Keratinocyte (primary cell): ENCODE measurements around the gene CCL20. TPM values are rescaled to one million over a fixed set of nuclear protein-coding genes. Genes with fewer than 3 reads are reported as not detected.
A peak's percentile ranks its signal among the peaks of the same experiment; 100 is the strongest.

Experiments used
- DNase-seq: peaks from one replicate; pipeline ENCODE4 v3.0.0-alpha.2; 2011; ENCODE audit warnings: low read depth, missing footprints, low spot score
- FAIRE-seq: peaks from 2 replicates; lab custom pipeline; 2011; peaks lifted over from hg19 to GRCh38; lab: Jason Lieb, UNC
- H2AFZ ChIP-seq: 2 replicates; pipeline ENCODE4 v1.6.0; 2012; ENCODE audit warnings: low read length, control low read depth, inconsistent platforms; ENCODE audit not compliant: control insufficient read depth
- H3K27ac ChIP-seq: 2 replicates; pipeline ENCODE4 v1.5.1; 2011; ENCODE audit warnings: low read length; ENCODE audit not compliant: control insufficient read depth, insufficient read depth
- H3K27me3 ChIP-seq: 3 replicates; pipeline ENCODE4 v1.6.0; 2011; ENCODE audit warnings: low read length; ENCODE audit not compliant: control insufficient read depth, insufficient read depth; ENCODE audit errors: extremely low read depth
- H3K36me3 ChIP-seq, 2 experiments: 2 replicates in 1 of 2; 3 replicates in 1 of 2; pipeline ENCODE4 v1.5.1; 2011; ENCODE audit warnings: low read length in 2 of 2, mild to moderate bottlenecking in 1 of 2; ENCODE audit not compliant: control insufficient read depth in 2 of 2, insufficient read depth in 2 of 2; ENCODE audit errors: extremely low read depth in 1 of 2
- H3K4me1 ChIP-seq: 3 replicates; pipeline ENCODE4 v1.5.1; 2011; ENCODE audit warnings: low read length; ENCODE audit not compliant: control insufficient read depth, insufficient read depth; ENCODE audit errors: extremely low read depth
- H3K4me2 ChIP-seq: 3 replicates; pipeline ENCODE4 v1.6.0; 2011; ENCODE audit warnings: low read depth, low read length; ENCODE audit not compliant: control insufficient read depth, insufficient read depth; ENCODE audit errors: extremely low read depth
- H3K4me3 ChIP-seq, 3 experiments: fragments of 200-600 bp in 1 of 3; sonication (generic) in 1 of 3; 2 replicates in 2 of 3; 3 replicates in 1 of 3; pipeline ENCODE4 v1.5.1; 2011 to 2016; ENCODE audit warnings: low read length in 3 of 3, mild to moderate bottlenecking in 3 of 3, control low read depth in 2 of 3, inconsistent platforms in 1 of 3, low read depth in 1 of 3, mixed read lengths in 1 of 3, mixed run types in 1 of 3, moderate library complexity in 1 of 3; ENCODE audit not compliant: control insufficient read depth in 2 of 3, insufficient read depth in 2 of 3; ENCODE audit errors: extremely low read depth in 1 of 3
- H3K79me2 ChIP-seq: 2 replicates; pipeline ENCODE4 v1.6.0; 2012; ENCODE audit warnings: low read length; ENCODE audit not compliant: control insufficient read depth, insufficient read depth
- H3K9ac ChIP-seq: 3 replicates; pipeline ENCODE4 v1.6.0; 2011; ENCODE audit warnings: low read length; ENCODE audit not compliant: control insufficient read depth, insufficient read depth; ENCODE audit errors: extremely low read depth
- H3K9me1 ChIP-seq: 3 replicates; pipeline ENCODE4 v1.6.0; 2011; ENCODE audit warnings: low read length; ENCODE audit not compliant: control insufficient read depth, insufficient read depth; ENCODE audit errors: extremely low read depth
- H3K9me3 ChIP-seq: 2 replicates; pipeline ENCODE4 v1.5.1; 2012; ENCODE audit warnings: low read depth, low read length; ENCODE audit not compliant: control insufficient read depth
- H4K20me1 ChIP-seq: 3 replicates; pipeline ENCODE4 v1.6.0; 2011; ENCODE audit warnings: low read length; ENCODE audit not compliant: control insufficient read depth, insufficient read depth; ENCODE audit errors: extremely low read depth
- EZH2 ChIP-seq: IDR thresholded peaks from one replicate; pipeline ENCODE4 v1.6.1; 2012; ENCODE audit warnings: inconsistent platforms, mild to moderate bottlenecking, low read length, moderate library complexity
- dilution Hi-C: fragments of 300-500 bp; cut with MboI; formaldehyde crosslinking; loops from one replicate; pipeline ENCODE4 v1.7.0; 2020; ENCODE audit warnings: low sequenced_read_pairs; ENCODE audit not compliant: extremely low pct_ligation_motif_present
- polyA plus RNA-seq, 5 experiments: library from polyadenylated mRNA; depleted of rRNA in 3 of 5; stranded (reverse) in 3 of 5; stranded (forward) in 1 of 5; unstranded in 1 of 5; fragments of >200 nt; gene quantifications; 1 replicate in 1 of 5; 2 replicates in 3 of 5; 3 replicates in 1 of 5; pipeline versions ENCODE4 v1.2.1 to v1.2.3, GENCODE V29; 2011 to 2012; ENCODE audit warnings: missing spikeins in 2 of 5, low read depth in 1 of 5, low replicate concordance in 1 of 5
- TF ChIP-seq, protein P1 (sequence below), 3 experiments: IDR thresholded peaks in 1 of 3; conservative IDR thresholded peaks in 1 of 3; optimal IDR thresholded peaks in 1 of 3; 2 replicates in 2 of 3; 3 replicates in 1 of 3; pipeline versions ENCODE3 to v1.5.1; 2011; ENCODE audit warnings: low read length in 3 of 3, mild to moderate bottlenecking in 3 of 3, moderate library complexity in 2 of 3, control low read depth in 1 of 3, inconsistent platforms in 1 of 3; ENCODE audit not compliant: insufficient read depth in 2 of 3; ENCODE audit errors: extremely low read depth in 1 of 3

Gene CCL20
- polyA plus RNA-seq, 1 donor (not counting 4 experiments of a cell fraction or from before 2014, with no cell fraction given): 5.2 TPM

DNA sequence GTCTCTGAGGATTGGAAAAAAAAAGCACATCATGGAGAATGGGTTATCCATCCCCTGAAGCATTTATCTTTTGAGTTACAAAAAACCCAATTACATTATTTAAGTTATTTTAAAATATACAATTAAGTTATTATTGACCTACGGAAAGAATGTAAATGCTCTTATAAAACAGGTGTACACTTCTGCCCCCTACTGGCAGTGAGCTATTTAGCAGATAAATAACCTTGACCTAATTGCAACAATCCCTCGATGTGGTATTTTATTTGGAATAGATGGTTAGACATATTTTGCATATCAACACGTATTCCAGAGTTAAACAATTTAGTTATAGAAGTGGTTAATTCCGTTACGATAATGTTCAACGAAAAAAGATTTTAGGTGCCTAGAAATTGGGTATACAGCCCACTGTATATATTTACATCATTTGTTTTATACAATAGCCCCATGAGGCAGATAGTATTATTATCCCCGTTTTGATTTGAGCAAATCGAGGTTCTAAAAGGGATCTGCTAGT is 48.6 kb downstream of the CCL20 start:
- peak overlapping the region; percentile 64 for H3K4me2 ChIP-seq

DNA sequence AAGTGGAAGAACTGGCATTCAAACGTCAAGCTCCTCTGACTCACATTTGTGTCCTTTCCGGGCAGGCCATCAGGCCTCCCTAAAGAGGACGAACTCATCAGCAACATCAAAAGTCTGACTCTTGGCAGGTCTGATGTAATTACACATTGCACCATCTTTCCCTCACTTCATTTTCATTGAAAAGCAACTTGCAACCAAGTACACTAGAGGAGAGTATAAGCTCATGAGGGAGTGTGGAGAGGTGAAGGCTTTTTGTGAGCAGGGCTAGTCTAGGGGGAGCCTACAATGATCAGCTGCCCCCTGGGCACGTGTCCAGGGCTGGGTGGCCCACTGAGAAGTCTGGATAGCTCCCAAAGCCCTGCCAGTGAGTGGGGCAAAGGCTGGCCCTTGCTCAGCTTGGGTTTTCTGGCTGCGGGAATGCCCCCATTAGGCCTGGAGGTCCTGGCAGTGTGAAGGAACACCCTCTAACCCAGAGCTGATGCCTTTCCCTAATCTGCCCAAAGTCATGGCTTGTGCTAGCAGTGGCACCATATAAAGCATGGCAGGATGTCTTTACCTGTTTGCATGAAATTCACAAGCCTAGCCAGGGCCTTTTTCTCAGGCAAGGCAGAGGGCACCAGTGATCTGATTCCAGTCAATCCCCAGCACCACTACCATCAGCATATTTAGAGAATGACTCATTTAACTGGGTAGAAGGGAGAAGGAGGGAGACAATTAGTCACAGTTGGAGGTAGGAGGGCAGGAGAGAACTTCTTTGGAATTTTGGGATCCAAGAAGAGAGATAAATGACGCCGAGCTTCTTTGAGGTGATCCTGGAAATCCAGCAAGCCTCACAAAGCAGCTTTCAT is 49.3 kb downstream of the CCL20 start:
- FAIRE-seq (peak; percentile 88), DNase-seq (peak; percentile 75)
- Histone ChIP-seq H3K9me1 (no peaks in the 10 kb centered on the region), H2AFZ (peak overlapping the region; percentile 43), H3K4me1 (peaks cover 36% of the 10 kb centered on the region), H3K36me3 (no peaks in the 10 kb centered on the region), H3K79me2 (no peaks in the 10 kb centered on the region), H3K9ac (no peak overlapping the region), H3K4me3 (no peak overlapping the region), H3K9me3 (no peaks in the 10 kb centered on the region), H3K4me2 (peak overlapping the region; percentile 64), H3K27me3 (no peaks in the 10 kb centered on the region), H4K20me1 (no peaks in the 10 kb centered on the region), H3K27ac (peak overlapping the region; percentile 76)
- dilution Hi-C loops: no loop called here
- TF ChIP-seq EZH2: no peak
- TF ChIP-seq, protein P1, sequence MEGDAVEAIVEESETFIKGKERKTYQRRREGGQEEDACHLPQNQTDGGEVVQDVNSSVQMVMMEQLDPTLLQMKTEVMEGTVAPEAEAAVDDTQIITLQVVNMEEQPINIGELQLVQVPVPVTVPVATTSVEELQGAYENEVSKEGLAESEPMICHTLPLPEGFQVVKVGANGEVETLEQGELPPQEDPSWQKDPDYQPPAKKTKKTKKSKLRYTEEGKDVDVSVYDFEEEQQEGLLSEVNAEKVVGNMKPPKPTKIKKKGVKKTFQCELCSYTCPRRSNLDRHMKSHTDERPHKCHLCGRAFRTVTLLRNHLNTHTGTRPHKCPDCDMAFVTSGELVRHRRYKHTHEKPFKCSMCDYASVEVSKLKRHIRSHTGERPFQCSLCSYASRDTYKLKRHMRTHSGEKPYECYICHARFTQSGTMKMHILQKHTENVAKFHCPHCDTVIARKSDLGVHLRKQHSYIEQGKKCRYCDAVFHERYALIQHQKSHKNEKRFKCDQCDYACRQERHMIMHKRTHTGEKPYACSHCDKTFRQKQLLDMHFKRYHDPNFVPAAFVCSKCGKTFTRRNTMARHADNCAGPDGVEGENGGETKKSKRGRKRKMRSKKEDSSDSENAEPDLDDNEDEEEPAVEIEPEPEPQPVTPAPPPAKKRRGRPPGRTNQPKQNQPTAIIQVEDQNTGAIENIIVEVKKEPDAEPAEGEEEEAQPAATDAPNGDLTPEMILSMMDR (optimal IDR thresholded peaks at IDR 0.05 in 1 of 3, IDR thresholded peaks at IDR 0.05 in 1 of 3, conservative IDR thresholded peaks at IDR 0.05 in 1 of 3; ENCODE audit: extremely low read depth in 1 of 3, insufficient read depth in 2 of 3, low read length in 3 of 3): peak; percentile 28 to 64 (median 43)

More for the DNA sequence above, 48.6 kb downstream of the CCL20 start:
- H3K9me1 ChIP-seq: no peaks in the 10 kb centered on the region
- dilution Hi-C loops: no loop called here
- H3K36me3 ChIP-seq: no peaks in the 10 kb centered on the region
- H3K79me2 ChIP-seq: no peaks in the 10 kb centered on the region
- no peak overlapping the region for H3K27ac ChIP-seq
- no peaks in the 10 kb centered on the region for H3K9me3 ChIP-seq
- FAIRE-seq (peak; percentile 13), DNase-seq (peak; percentile 50)
- TF ChIP-seq, protein P1 (optimal IDR thresholded peaks at IDR 0.05 in 1 of 3, IDR thresholded peaks at IDR 0.05 in 1 of 3, conservative IDR thresholded peaks at IDR 0.05 in 1 of 3; ENCODE audit: extremely low read depth in 1 of 3, insufficient read depth in 2 of 3, low read length in 3 of 3): peak in 2 of 3 experiments; percentile 48 to 50
- TF ChIP-seq EZH2: no peak
- H3K9ac ChIP-seq: no peak overlapping the region
- H3K27me3 ChIP-seq: no peaks in the 10 kb centered on the region
- no peak overlapping the region for H3K4me3 ChIP-seq
- no peaks in the 10 kb centered on the region for H4K20me1 ChIP-seq
- no peak overlapping the region for H2AFZ ChIP-seq
- peaks cover 36% of the 10 kb centered on the region for H3K4me1 ChIP-seq
